SKM-1 treated with dmso at 0.1 percent for 144 hours (cell line): Measurements from ENCODE around the gene SRSF1.

Experiments
- DNase-seq: peaks from one replicate; lab custom pipeline; 2025; ENCODE audit not compliant: unreplicated experiment; lab: John Stamatoyannopoulos, UW

Gene SRSF1

GRCh38 chr17:58019039-58019438 lies 12.0 kb upstream of the SRSF1 start:
- DNase-seq: no peak

- DNase-seq: no peak
These were observed 3.2 kb upstream of the SRSF1 start for GRCh38 chr17:58010067-58010799.

- DNase-seq: no peak
These were observed 998 bp upstream of the SRSF1 start for GRCh38 chr17:58007781-58008706.

- peak; percentile 58 for DNase-seq
These were observed 504 bp downstream of the SRSF1 start for GRCh38 chr17:58006560-58006923.

- no peak for DNase-seq
These were observed 1.1 kb downstream of the SRSF1 start for GRCh38 chr17:58005728-58006559.

GRCh38 chr17:58005031-58005727 lies 1.9 kb downstream of the SRSF1 start:
- no peak for DNase-seq

GRCh38 chr17:58004060-58004459 lies 3.0 kb downstream of the SRSF1 start:
- DNase-seq: no peak

- DNase-seq: no peak
These were observed 4.1 kb downstream of the SRSF1 start for GRCh38 chr17:58002973-58003372.

GRCh38 chr17:58002154-58002948 lies 4.7 kb downstream of the SRSF1 start:
- DNase-seq: no peak

GRCh38 chr17:58001461-58002124 lies 5.5 kb downstream of the SRSF1 start:
- DNase-seq: no peak

GRCh38 chr17:57999496-58000017 lies 7.5 kb downstream of the SRSF1 start:
- DNase-seq: peak; percentile 58

GRCh38 chr17:57999010-57999495 lies 8.0 kb downstream of the SRSF1 start:
- DNase-seq: no peak

- no peak for DNase-seq
These were observed 9.8 kb downstream of the SRSF1 start for GRCh38 chr17:57997085-57997809.

- DNase-seq: peak; percentile 84
These were observed 11.7 kb downstream of the SRSF1 start for GRCh38 chr17:57995076-57995956.

- DNase-seq: no peak
These were observed 12.6 kb downstream of the SRSF1 start for GRCh38 chr17:57994436-57994835.

- peak; percentile 45 for DNase-seq
These were observed 13.3 kb downstream of the SRSF1 start for GRCh38 chr17:57993471-57994365.
